Calu3 (cell line): ENCODE measurements around the gene CEBPZ. TPM values are rescaled to one million over a fixed set of nuclear protein-coding genes. Genes with fewer than 3 reads are reported as not detected.

Source experiments
- BruUV-seq: library from RNA; stranded (reverse); fragments of 400-500 nt; replicated peaks from 2 replicates; lab custom pipeline; 2021; lab: Mats Ljungman, UMichigan
- CTCF ChIA-PET: fragments of 300-600 bp; sonication (Branson Sonifier 250); formaldehyde crosslinking; loops from one replicate; lab custom pipeline; 2022; ENCODE audit warnings: antibody characterized with exemption; lab: Charles Lee
- DNase-seq: peaks from one replicate; pipeline ENCODE4 v3.0.0; 2022
- H3K27ac Mint-ChIP-seq: one replicate; pipeline ENCODE4 v1.8.0; 2022; ENCODE audit warnings: mixed read lengths; ENCODE audit not compliant: unreplicated experiment
- H3K27me3 Mint-ChIP-seq: one replicate; pipeline ENCODE4 v1.8.0; 2022; ENCODE audit warnings: mixed read lengths; ENCODE audit not compliant: unreplicated experiment
- H3K36me3 Mint-ChIP-seq: one replicate; pipeline ENCODE4 v1.8.0; 2022; ENCODE audit warnings: mild to moderate bottlenecking, moderate library complexity, mixed read lengths; ENCODE audit not compliant: insufficient read depth, unreplicated experiment
- H3K4me1 Mint-ChIP-seq: one replicate; pipeline ENCODE4 v1.8.0; 2022; ENCODE audit warnings: mild to moderate bottlenecking, low read depth, mixed read lengths; ENCODE audit not compliant: unreplicated experiment
- H3K4me3 Mint-ChIP-seq: one replicate; pipeline ENCODE4 v1.8.0; 2022; ENCODE audit warnings: mild to moderate bottlenecking, low read depth, moderate library complexity, mixed read lengths; ENCODE audit not compliant: unreplicated experiment
- H3K9me3 Mint-ChIP-seq: one replicate; pipeline ENCODE4 v1.8.0; 2022; ENCODE audit warnings: low read depth, mixed read lengths; ENCODE audit not compliant: unreplicated experiment
- CTCF ChIP-seq: fragments of 200-600 bp; IDR thresholded peaks from one replicate; pipeline ENCODE4 v1.8.0; 2022; ENCODE audit warnings: antibody characterized with exemption; ENCODE audit not compliant: unreplicated experiment
- intact Hi-C: fragments of 100-400 bp; cut with micrococcal nuclease; formaldehyde crosslinking; loops from one replicate; pipeline ENCODE4 v1.10.0; 2022; ENCODE audit not compliant: unreplicated experiment
- total RNA-seq: library from RNA; stranded (reverse); gene quantifications from 2 replicates; pipeline ENCODE4 v1.2.3, GENCODE V29; 2022

CEBPZ gene
- total RNA-seq, 1 experiment from 2014 or later: 60.7 TPM

- Mint-ChIP-seq H3K27ac (no peak overlapping the region), H3K36me3 (peaks cover 19% of the 10 kb centered on the region), H3K9me3 (no peaks in the 10 kb centered on the region), H3K4me3 (no peak overlapping the region), H3K27me3 (no peaks in the 10 kb centered on the region), H3K4me1 (no peaks in the 10 kb centered on the region)
- BruUV-seq: no TSS peak
- no peak for DNase-seq
- intact Hi-C loops: no loop called here
- CTCF ChIA-PET: no interaction called here
- TF ChIP-seq CTCF: no peak
Measured at GRCh38 chr2:37244017-37244416, 12.6 kb upstream of the CEBPZ start.

- BruUV-seq: no TSS peak
- CTCF ChIA-PET: no interaction called here
- intact Hi-C loops: no loop called here
- Mint-ChIP-seq H3K27me3 (no peaks in the 10 kb centered on the region), H3K27ac (no peak overlapping the region), H3K36me3 (peaks cover 14% of the 10 kb centered on the region), H3K4me3 (no peak overlapping the region), H3K9me3 (no peaks in the 10 kb centered on the region), H3K4me1 (no peaks in the 10 kb centered on the region)
- DNase-seq: no peak
- TF ChIP-seq CTCF: no peak
Measured at GRCh38 chr2:37243435-37243834, 12.0 kb upstream of the CEBPZ start.

- intact Hi-C loops: loop anchor here (5.0 kb wide), 1 partner anchor 85 kb away; no protein-coding TSS in a partner anchor
- no peak overlapping the region for H3K27ac Mint-ChIP-seq
- no peak overlapping the region for H3K4me3 Mint-ChIP-seq
- TF ChIP-seq CTCF: no peak
- peak; percentile 9 for DNase-seq
- no TSS peak for BruUV-seq
- peaks cover 6% of the 10 kb centered on the region for H3K4me1 Mint-ChIP-seq
- peaks cover 9% of the 10 kb centered on the region for H3K36me3 Mint-ChIP-seq
- CTCF ChIA-PET: no interaction called here
- no peaks in the 10 kb centered on the region for H3K9me3 Mint-ChIP-seq
- H3K27me3 Mint-ChIP-seq: no peaks in the 10 kb centered on the region
Measured at GRCh38 chr2:37232131-37232933, 936 bp upstream of the CEBPZ start.

GRCh38 chr2:37230581-37230980, 815 bp downstream of the CEBPZ start:
- CTCF ChIA-PET: no interaction called here
- no peaks in the 10 kb centered on the region for H3K9me3 Mint-ChIP-seq
- no peaks in the 10 kb centered on the region for H3K27me3 Mint-ChIP-seq
- no peaks in the 10 kb centered on the region for H3K36me3 Mint-ChIP-seq
- no peak for TF ChIP-seq CTCF
- no peak overlapping the region for H3K27ac Mint-ChIP-seq
- H3K4me1 Mint-ChIP-seq: peaks cover 15% of the 10 kb centered on the region
- intact Hi-C loops: loop anchor here (5.0 kb wide), 1 partner anchor 83 kb away; no protein-coding TSS in a partner anchor
- no TSS peak for BruUV-seq
- H3K4me3 Mint-ChIP-seq: no peak overlapping the region
- no peak for DNase-seq
